GM19438 (cell line): ENCODE measurements around the gene GABRG3.

Source experiments
- ATAC-seq: cut with Tn5 transposase; IDR thresholded peaks from one replicate; pipeline ENCODE4 v1.9.1; 2021; ENCODE audit warnings: low read depth; ENCODE audit not compliant: unreplicated experiment

Gene GABRG3

GRCh38 chr15:27538325-27538724 is 567.3 kb downstream of the GABRG3 start:
- no peak for ATAC-seq

- ATAC-seq = no peak
Observed at GRCh38 chr15:27541581-27541980, 570.6 kb downstream of the GABRG3 start.

GRCh38 chr15:27545494-27546255 is 574.7 kb downstream of the GABRG3 start:
- ATAC-seq = no peak

- no peak for ATAC-seq
Observed at GRCh38 chr15:27549746-27550145, 578.8 kb downstream of the GABRG3 start.

- no peak for ATAC-seq
Observed at GRCh38 chr15:27550635-27551034, 579.7 kb downstream of the GABRG3 start.

GRCh38 chr15:27561816-27562215 is 590.8 kb downstream of the GABRG3 start:
- ATAC-seq = no peak

GRCh38 chr15:27563765-27564370 is 592.9 kb downstream of the GABRG3 start:
- ATAC-seq = no peak

- ATAC-seq = no peak
Observed at GRCh38 chr15:27564656-27565055, 593.7 kb downstream of the GABRG3 start.

GRCh38 chr15:27570746-27571145 is 599.8 kb downstream of the GABRG3 start:
- no peak for ATAC-seq

- ATAC-seq = no peak
Observed at GRCh38 chr15:27573805-27574485, 603.0 kb downstream of the GABRG3 start.

- ATAC-seq = no peak
Observed at GRCh38 chr15:27574541-27575054, 603.6 kb downstream of the GABRG3 start.

- ATAC-seq = no peak
Observed at GRCh38 chr15:27575521-27575920, 604.5 kb downstream of the GABRG3 start.

- no peak for ATAC-seq
Observed at GRCh38 chr15:27576576-27576975, 605.6 kb downstream of the GABRG3 start.

- no peak for ATAC-seq
Observed at GRCh38 chr15:27579738-27580137, 608.8 kb downstream of the GABRG3 start.

- ATAC-seq = no peak
Observed at GRCh38 chr15:27582726-27583410, 611.9 kb downstream of the GABRG3 start.

GRCh38 chr15:27583651-27584050 is 612.7 kb downstream of the GABRG3 start:
- ATAC-seq = no peak

- no peak for ATAC-seq
Observed at GRCh38 chr15:27585041-27585640, 614.2 kb downstream of the GABRG3 start.

GRCh38 chr15:27587810-27588209 is 616.8 kb downstream of the GABRG3 start:
- no peak for ATAC-seq

- ATAC-seq = no peak
Observed at GRCh38 chr15:27589260-27589659, 618.3 kb downstream of the GABRG3 start.

- ATAC-seq = no peak
Observed at GRCh38 chr15:27589782-27590181, 618.8 kb downstream of the GABRG3 start.
